GM21381 (cell line): Measurements from ENCODE around the gene EHHADH.
A peak's percentile ranks its signal among the peaks of the same experiment; 100 is the strongest.

ENCODE experiments used
- ATAC-seq: cut with Tn5 transposase; IDR thresholded peaks from one replicate; pipeline ENCODE4 v1.9.1; 2021; ENCODE audit warnings: mild to moderate bottlenecking, moderate library complexity; ENCODE audit not compliant: unreplicated experiment

The EHHADH gene

GRCh38 chr3:185253645-185254410, at the start of gene EHHADH:
EHHADH (minus strand) TSS chr3:185254049; CDS start chr3:185254022, 27 bp downstream.
- ATAC-seq = peak; percentile 80

DNA sequence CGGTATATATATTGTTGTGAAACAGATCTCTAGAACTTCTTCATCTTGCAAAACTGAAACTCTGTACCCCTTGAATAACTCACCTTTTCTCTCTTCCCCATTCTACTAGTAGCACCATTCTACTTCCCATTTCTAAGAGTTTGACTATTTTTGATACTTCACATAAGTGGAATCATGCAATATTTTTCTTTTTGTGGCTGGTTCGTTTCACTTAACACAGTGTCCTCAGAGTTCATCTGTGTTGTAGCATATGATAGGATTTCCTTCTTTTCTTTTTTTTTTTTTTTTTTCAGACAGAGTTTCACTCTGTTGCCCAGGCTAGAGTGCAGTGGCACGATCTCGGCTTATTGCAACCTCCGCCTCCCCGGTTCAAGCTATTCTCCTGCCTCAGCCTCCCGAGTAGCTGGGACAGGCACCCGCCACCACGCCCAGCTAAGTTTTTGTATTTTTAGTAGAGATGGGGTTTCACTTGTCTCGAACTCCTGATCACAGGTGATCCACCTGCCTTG, 46.1 kb upstream of the EHHADH start:
- peak; percentile 93 for ATAC-seq

GRCh38 chr3:185297867-185298266, 44.0 kb upstream of the EHHADH start:
- ATAC-seq = no peak

DNA sequence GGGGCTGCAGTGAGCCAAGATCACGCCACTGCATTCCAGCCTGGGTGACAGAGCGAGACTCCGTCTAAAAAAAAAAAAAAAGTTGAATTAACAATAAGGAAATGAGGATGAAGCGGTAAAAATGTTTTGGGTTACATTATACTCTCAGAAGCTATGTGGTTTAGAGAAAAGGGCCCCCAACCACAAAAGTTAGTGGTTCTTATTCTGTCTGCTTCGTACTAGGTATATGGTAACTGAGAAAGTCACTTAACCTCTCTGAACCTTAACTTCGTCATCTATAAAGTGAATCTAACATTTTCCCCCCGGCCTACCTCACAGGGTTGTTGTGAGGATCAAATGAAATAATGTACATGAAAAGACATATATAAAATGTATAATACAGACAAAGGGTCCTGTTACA, 38.4 kb upstream of the EHHADH start:
- no peak for ATAC-seq

DNA sequence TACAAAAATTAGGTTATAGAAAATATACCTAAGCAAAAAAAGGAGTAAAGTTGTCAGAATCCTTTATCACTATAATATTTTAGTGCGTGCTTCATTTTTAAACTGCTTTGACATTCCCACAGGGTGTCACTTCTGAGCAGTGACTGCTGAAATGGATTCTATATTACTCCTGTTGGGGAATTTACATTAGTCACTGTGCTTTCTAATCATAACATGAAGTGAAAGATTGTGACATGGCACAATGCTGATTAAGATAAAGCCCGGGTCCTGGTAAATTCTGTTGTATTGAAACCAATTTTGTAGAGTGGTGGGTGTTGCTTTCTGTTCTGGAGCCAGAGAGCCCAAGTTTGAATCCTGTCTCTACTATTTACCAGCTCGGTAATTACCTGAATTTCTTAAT, 36.4 kb upstream of the EHHADH start:
- no peak for ATAC-seq

DNA sequence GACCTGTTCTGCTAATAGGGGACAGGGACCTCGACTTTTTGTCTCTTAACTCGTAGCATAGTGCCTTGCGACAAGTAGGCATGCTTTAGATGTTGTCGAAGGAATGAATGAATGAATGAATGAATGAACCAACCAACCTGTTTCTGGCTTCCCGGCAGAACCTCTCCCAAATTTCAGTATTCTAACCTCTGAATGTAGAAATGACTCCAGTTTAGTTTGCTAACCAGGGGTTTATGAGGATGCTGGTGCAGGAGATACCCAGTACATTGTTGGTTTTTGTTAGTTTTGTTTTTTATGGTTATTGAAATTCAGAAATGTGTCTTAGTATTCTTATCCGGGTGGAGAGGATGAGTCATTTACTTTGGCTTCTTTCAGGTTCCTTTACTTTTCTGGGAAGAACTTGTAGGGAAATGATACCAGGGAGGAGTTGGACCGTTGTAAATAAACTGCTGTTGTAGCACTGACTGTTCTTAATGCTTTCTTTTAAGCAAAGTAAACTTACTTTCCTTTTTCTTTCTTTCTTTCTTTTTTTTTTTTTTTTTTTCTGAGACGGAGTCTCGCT, 29.6 kb upstream of the EHHADH start:
- no peak for ATAC-seq

GRCh38 chr3:185282696-185283373, 29.0 kb upstream of the EHHADH start:
- peak; percentile 98 for ATAC-seq

DNA sequence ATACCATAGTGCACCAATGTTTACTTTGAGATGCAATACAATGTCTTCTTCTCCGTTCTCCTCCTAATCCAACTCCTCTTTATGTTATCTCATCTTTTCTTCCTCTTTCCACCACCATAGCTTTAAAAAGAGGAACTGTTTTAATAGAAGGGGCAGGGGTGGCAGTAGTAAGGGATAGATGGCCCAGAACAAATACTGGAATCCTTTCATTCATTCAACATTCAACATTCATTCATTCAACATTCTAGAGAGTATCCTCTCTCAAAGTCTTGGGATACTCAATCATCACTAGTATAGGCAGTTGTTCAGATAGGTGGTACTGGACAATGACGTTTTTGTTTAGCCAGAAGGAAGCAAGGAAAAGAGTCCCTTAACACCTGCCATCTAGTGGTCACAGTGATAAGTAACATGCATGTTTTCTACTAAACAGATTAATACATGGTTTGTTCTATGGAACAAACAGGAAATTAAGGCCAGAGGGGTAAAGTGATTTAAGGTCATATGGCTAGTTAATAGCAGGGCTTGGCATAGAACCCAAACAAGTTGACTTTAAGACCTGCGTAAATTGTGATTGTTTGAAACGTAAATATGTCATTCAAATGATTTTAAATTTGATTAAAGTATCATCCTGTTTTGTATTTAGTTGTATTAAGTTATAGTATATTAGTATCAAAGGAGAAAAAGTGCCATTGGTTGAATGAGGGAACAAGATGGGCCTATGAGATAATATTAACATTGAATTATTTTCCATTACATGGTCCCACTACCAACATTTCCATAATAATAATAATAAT, 26.9 kb upstream of the EHHADH start:
- ATAC-seq = no peak

GRCh38 chr3:185279587-185280138, 25.8 kb upstream of the EHHADH start:
- ATAC-seq = no peak

DNA sequence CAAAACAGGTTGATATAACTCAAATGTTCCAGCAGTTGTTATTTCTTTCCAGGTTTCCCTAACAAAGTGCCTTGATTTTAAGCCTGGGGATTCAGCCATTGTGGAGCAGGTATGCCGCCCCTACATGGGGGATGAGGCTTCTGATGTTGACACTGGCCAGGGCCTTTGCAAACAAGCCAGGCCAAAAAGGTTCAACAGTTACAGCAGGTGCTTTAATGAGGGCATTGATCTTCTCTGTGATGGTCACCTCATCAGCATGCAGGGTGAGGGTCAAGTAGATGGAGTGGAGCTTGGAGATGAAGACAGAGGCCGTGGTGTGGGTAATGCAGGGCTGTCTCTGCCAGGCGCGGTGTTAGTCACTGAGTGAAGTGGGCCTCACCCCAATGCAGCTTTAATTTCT, 22.6 kb upstream of the EHHADH start:
- ATAC-seq = no peak

GRCh38 chr3:185272033-185272432, 18.2 kb upstream of the EHHADH start:
- no peak for ATAC-seq

- no peak for ATAC-seq
These were observed 17.1 kb upstream of the EHHADH start for GRCh38 chr3:185270956-185271332.

DNA sequence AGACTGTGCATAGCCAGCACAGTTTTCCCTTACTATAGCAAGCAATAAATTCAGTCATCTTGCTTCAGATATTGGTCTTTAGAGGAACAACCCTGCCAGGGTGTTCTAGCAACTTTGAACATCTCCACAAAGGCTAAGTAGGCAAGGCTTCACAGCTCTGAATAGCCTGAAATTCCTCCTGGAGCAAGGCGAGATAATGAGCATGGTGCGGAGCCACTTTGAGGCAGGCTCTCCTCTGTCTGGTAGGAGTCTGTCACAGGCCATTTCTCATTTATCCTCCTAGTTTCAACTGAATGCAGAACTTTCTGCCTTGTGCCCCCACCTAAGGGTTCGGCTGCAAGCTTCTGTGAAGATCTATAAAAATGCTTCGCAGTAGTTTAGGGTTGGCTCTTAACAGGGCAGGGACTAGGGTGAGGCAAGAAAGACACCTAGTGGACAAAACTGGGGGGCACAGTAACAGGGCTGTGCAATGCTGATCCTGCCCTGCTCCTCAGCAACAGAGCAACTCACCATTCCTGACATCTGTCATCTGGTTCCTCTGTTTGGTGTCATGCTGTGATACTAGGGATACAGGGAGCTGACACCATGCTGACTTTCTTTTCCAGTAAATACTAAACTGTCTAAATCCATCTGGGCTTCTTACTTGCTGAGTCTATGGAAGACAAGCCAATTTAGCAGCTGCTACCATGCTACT, 16.6 kb upstream of the EHHADH start:
- ATAC-seq = no peak

DNA sequence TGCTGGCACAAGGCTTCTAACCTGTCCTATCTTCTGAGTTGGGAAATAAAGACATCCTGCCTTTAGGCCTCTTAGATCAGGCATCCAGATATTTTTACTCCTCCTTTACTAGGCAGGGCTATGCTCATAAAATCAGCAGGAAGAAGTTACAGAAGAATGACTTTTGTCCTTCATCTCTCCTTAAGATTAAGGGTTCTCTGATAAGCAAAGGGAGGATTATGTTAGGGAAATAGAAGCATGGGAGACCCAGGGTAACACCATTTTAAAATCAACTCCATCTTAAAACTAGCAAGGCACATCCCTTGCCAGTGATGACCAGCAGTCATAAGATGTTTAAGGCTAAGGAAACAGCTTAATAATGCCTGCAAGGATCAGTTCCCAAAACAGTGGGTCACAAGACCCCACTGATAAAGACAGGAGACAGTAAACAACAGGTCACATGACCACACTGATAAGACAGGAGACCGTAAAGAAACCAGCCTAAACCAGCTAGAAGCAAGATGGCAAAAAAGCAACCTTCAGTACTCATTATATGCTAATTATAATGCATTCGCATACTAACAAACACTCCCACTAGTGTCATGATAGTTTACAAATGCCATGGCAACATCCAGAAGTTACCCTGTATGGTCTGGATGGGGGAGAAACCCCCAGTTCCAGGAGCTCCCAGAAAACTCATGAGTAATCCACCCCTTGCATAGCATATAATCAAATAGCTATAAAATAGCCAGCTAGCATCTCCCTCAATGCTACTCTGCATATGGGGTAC, 14.5 kb upstream of the EHHADH start:
- no peak for ATAC-seq

DNA sequence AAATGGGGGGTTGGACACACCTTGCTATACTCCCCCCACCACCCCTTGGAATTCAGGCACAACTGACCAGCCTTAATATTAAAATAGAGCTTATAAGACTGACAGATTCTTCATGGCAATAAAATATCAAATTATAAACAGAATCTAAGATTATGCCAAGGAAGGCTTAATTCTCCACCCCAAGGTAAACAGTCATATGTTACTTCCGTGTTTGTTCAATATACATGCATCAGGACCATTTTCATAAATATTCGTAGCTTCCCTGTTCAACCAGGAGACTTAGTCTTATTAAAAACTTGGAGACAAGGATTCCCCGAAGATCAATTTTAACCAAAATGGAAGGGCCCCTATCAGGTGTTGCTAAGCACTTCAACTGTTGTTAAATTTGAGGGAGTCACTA, 13.3 kb upstream of the EHHADH start:
- no peak for ATAC-seq

GRCh38 chr3:185264849-185265553, 11.2 kb upstream of the EHHADH start:
- no peak for ATAC-seq

- no peak for ATAC-seq
These were observed 9.6 kb upstream of the EHHADH start for GRCh38 chr3:185263423-185263822.

- no peak for ATAC-seq
These were observed 3.5 kb upstream of the EHHADH start for GRCh38 chr3:185257334-185257733.

DNA sequence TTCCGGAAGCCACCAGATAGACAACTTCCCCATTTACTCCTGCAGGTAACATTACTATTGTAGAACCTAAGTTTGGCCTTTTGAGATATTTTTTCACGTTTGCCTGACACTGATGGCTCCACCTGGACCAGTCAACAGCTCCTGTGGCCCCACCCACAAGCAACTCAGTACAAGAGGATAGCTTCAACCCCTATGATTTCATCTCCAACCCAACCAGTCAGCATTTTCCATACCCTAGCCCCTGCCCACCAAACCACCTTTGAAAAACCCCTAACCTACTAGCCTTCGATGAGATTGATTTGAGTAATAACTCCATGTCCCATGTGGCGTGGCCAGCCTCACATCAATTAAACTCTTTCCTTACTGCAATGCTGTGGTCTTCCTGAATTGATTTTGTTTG, 950 bp upstream of the EHHADH start:
- ATAC-seq = no peak
